Calu3 (cell line): ENCODE measurements around the gene SNX1. TPM values are rescaled to one million over a fixed set of nuclear protein-coding genes. Genes with fewer than 3 reads are reported as not detected.

Experiments used
- BruUV-seq: library from RNA; stranded (reverse); fragments of 400-500 nt; replicated peaks from 2 replicates; lab custom pipeline; 2021; lab: Mats Ljungman, UMichigan
- CTCF ChIA-PET: fragments of 300-600 bp; sonication (Branson Sonifier 250); formaldehyde crosslinking; loops from one replicate; lab custom pipeline; 2022; ENCODE audit warnings: antibody characterized with exemption; lab: Charles Lee
- DNase-seq: peaks from one replicate; pipeline ENCODE4 v3.0.0; 2022
- H3K27ac Mint-ChIP-seq: one replicate; pipeline ENCODE4 v1.8.0; 2022; ENCODE audit warnings: mixed read lengths; ENCODE audit not compliant: unreplicated experiment
- H3K27me3 Mint-ChIP-seq: one replicate; pipeline ENCODE4 v1.8.0; 2022; ENCODE audit warnings: mixed read lengths; ENCODE audit not compliant: unreplicated experiment
- H3K36me3 Mint-ChIP-seq: one replicate; pipeline ENCODE4 v1.8.0; 2022; ENCODE audit warnings: mild to moderate bottlenecking, moderate library complexity, mixed read lengths; ENCODE audit not compliant: insufficient read depth, unreplicated experiment
- H3K4me1 Mint-ChIP-seq: one replicate; pipeline ENCODE4 v1.8.0; 2022; ENCODE audit warnings: mild to moderate bottlenecking, low read depth, mixed read lengths; ENCODE audit not compliant: unreplicated experiment
- H3K4me3 Mint-ChIP-seq: one replicate; pipeline ENCODE4 v1.8.0; 2022; ENCODE audit warnings: mild to moderate bottlenecking, low read depth, moderate library complexity, mixed read lengths; ENCODE audit not compliant: unreplicated experiment
- H3K9me3 Mint-ChIP-seq: one replicate; pipeline ENCODE4 v1.8.0; 2022; ENCODE audit warnings: low read depth, mixed read lengths; ENCODE audit not compliant: unreplicated experiment
- CTCF ChIP-seq: fragments of 200-600 bp; IDR thresholded peaks from one replicate; pipeline ENCODE4 v1.8.0; 2022; ENCODE audit warnings: antibody characterized with exemption; ENCODE audit not compliant: unreplicated experiment
- intact Hi-C: fragments of 100-400 bp; cut with micrococcal nuclease; formaldehyde crosslinking; loops from one replicate; pipeline ENCODE4 v1.10.0; 2022; ENCODE audit not compliant: unreplicated experiment
- total RNA-seq: library from RNA; stranded (reverse); gene quantifications from 2 replicates; pipeline ENCODE4 v1.2.3, GENCODE V29; 2022

The SNX1 gene
- total RNA-seq, 1 experiment from 2014 or later, result 108 TPM

- Mint-ChIP-seq H3K4me3 (no peak overlapping the region), H3K27ac (no peak overlapping the region), H3K27me3 (no peaks in the 10 kb centered on the region), H3K4me1 (no peaks in the 10 kb centered on the region), H3K36me3 (peaks cover 48% of the 10 kb centered on the region), H3K9me3 (no peaks in the 10 kb centered on the region)
- TF ChIP-seq CTCF, result no peak
- intact Hi-C loops, result no loop called here
- no TSS peak for BruUV-seq
- DNase-seq, result no peak
- CTCF ChIA-PET, result interaction anchor here (0.5 to 1.0 kb wide), 2 partner anchors 10 to 30 kb away, joined by 3 read pairs; no protein-coding TSS in a partner anchor
These were observed 41.5 kb downstream of the SNX1 start for GRCh38 chr15:64137226-64137833.

GRCh38 chr15:64138331-64138941, 42.7 kb downstream of the SNX1 start:
- Mint-ChIP-seq H3K9me3 (no peaks in the 10 kb centered on the region), H3K4me1 (no peaks in the 10 kb centered on the region), H3K27ac (no peak overlapping the region), H3K4me3 (no peak overlapping the region), H3K27me3 (no peaks in the 10 kb centered on the region), H3K36me3 (peaks cover 40% of the 10 kb centered on the region)
- no TSS peak for BruUV-seq
- CTCF ChIA-PET, result no interaction called here
- TF ChIP-seq CTCF, result no peak
- intact Hi-C loops, result no loop called here
- no peak for DNase-seq

GRCh38 chr15:64141798-64142512, 46.2 kb downstream of the SNX1 start:
- H3K36me3 Mint-ChIP-seq, result peaks cover 39% of the 10 kb centered on the region
- no peaks in the 10 kb centered on the region for H3K9me3 Mint-ChIP-seq
- no TSS peak for BruUV-seq
- no peak for DNase-seq
- CTCF ChIA-PET, result interaction anchor here (0.9 kb wide), 1 partner anchor 48 kb away, joined by 3 read pairs; the partner anchor contains the start of gene CIAO2A
- H3K4me1 Mint-ChIP-seq, result no peaks in the 10 kb centered on the region
- no peak for TF ChIP-seq CTCF
- H3K27ac Mint-ChIP-seq, result no peak overlapping the region
- no peaks in the 10 kb centered on the region for H3K27me3 Mint-ChIP-seq
- intact Hi-C loops, result no loop called here
- no peak overlapping the region for H3K4me3 Mint-ChIP-seq

- no peaks in the 10 kb centered on the region for H3K4me1 Mint-ChIP-seq
- no peaks in the 10 kb centered on the region for H3K9me3 Mint-ChIP-seq
- DNase-seq, result no peak
- no peaks in the 10 kb centered on the region for H3K27me3 Mint-ChIP-seq
- CTCF ChIA-PET, result no interaction called here
- H3K4me3 Mint-ChIP-seq, result no peak overlapping the region
- no TSS peak for BruUV-seq
- intact Hi-C loops, result no loop called here
- TF ChIP-seq CTCF, result no peak
- H3K27ac Mint-ChIP-seq, result no peak overlapping the region
- peaks cover 32% of the 10 kb centered on the region for H3K36me3 Mint-ChIP-seq
These were observed 47.5 kb downstream of the SNX1 start for GRCh38 chr15:64143276-64143675.
